ENCODE results near the gene AGAP3. TPM values are rescaled to one million over a fixed set of nuclear protein-coding genes. Genes with fewer than 3 reads are reported as not detected.

Gene AGAP3
- total RNA-seq, 4 donors from 2014 or later = 68.6 to 100 (median 72.2) TPM

- 36 to 54% methylated on average over 1 to 3 of the region's 5 CpGs for WGBS, 2 donors
- intact Hi-C loops (cut with DNase I) = no loop called here
- Histone ChIP-seq H3K9me3 (no peaks in the 10 kb centered on the region), H3K36me3 (no peaks in the 10 kb centered on the region), H3K27ac (no peak overlapping the region), H3K4me3 (no peak overlapping the region), H3K4me1 (no peaks in the 10 kb centered on the region), H3K27me3 (peaks cover 0 to 17% (median 0%) of the 10 kb centered on the region in 4 donors)
- no peak for DNase-seq
- TF ChIP-seq CTCF (IDR thresholded peaks at IDR 0.05) = no peak
- TF ChIP-seq POLR2A (IDR thresholded peaks at IDR 0.05) = no peak
These were observed 101.9 kb downstream of the AGAP3 start for GRCh38 chr7:151188252-151188542.

GRCh38 chr7:151189038-151189437, 102.8 kb downstream of the AGAP3 start:
- 57 to 70% methylated on average over 4 of the region's 4 CpGs for WGBS, 2 donors
- intact Hi-C loops (cut with DNase I) = no loop called here
- Histone ChIP-seq H3K4me3 (no peak overlapping the region), H3K9me3 (no peaks in the 10 kb centered on the region), H3K27ac (no peak overlapping the region), H3K36me3 (no peaks in the 10 kb centered on the region), H3K27me3 (peaks cover 0 to 20% (median 0%) of the 10 kb centered on the region in 4 donors), H3K4me1 (no peaks in the 10 kb centered on the region)
- TF ChIP-seq CTCF (IDR thresholded peaks at IDR 0.05) (no peak), POLR2A (IDR thresholded peaks at IDR 0.05) (no peak)
- no peak for DNase-seq

GRCh38 chr7:151191544-151191943, 105.3 kb downstream of the AGAP3 start:
- no peak for DNase-seq

GRCh38 chr7:151192002-151192539, 105.8 kb downstream of the AGAP3 start:
- Histone ChIP-seq H3K36me3 (no peaks in the 10 kb centered on the region), H3K4me3 (no peak overlapping the region), H3K9me3 (no peaks in the 10 kb centered on the region), H3K4me1 (no peaks in the 10 kb centered on the region), H3K27ac (no peak overlapping the region), H3K27me3 (peaks cover 0 to 35% (median 0%) of the 10 kb centered on the region in 4 donors)
- no peak for TF ChIP-seq POLR2A (IDR thresholded peaks at IDR 0.05)
- no peak for TF ChIP-seq CTCF (IDR thresholded peaks at IDR 0.05)
- 80% methylated on average over 1 of the region's 23 CpGs; no CpG with 5 or more reads in 1 of the 2 donors for WGBS, 2 donors
- DNase-seq = no peak
- intact Hi-C loops (cut with DNase I) = no loop called here

More at GRCh38 chr7:151191544-151191943, 105.3 kb downstream of the AGAP3 start:
- Histone ChIP-seq H3K9me3 (no peaks in the 10 kb centered on the region), H3K4me3 (no peak overlapping the region), H3K27me3 (peaks cover 0 to 33% (median 0%) of the 10 kb centered on the region in 4 donors), H3K27ac (no peak overlapping the region), H3K36me3 (no peaks in the 10 kb centered on the region), H3K4me1 (no peaks in the 10 kb centered on the region)
- no CpG with 5 or more reads among the region's 12 CpGs for WGBS, 2 donors
- no peak for TF ChIP-seq CTCF (IDR thresholded peaks at IDR 0.05)
- TF ChIP-seq POLR2A (IDR thresholded peaks at IDR 0.05) = no peak
- intact Hi-C loops (cut with DNase I) = no loop called here

GRCh38 chr7:151193203-151193978, 107.1 kb downstream of the AGAP3 start:
- Histone ChIP-seq H3K27ac (no peak overlapping the region), H3K27me3 (peaks cover 0 to 24% (median 0%) of the 10 kb centered on the region in 4 donors), H3K9me3 (no peaks in the 10 kb centered on the region), H3K4me3 (no peak overlapping the region), H3K36me3 (no peaks in the 10 kb centered on the region), H3K4me1 (no peaks in the 10 kb centered on the region)
- no peak for DNase-seq
- 80 to 96% methylated on average over 5 to 8 of the region's 14 CpGs for WGBS, 2 donors
- intact Hi-C loops (cut with DNase I) = no loop called here
- TF ChIP-seq CTCF (IDR thresholded peaks at IDR 0.05) (no peak), POLR2A (IDR thresholded peaks at IDR 0.05) (no peak)

All from esophagus squamous epithelium (tissue), 5 donors.